Effector memory CD4-positive, alpha-beta T cell (primary cell): ENCODE measurements around the gene XRRA1.
"Not testable (repeated sequence)": the region's sequence is repeated elsewhere in the genome, so short reads cannot be mapped to it uniquely, and the experiment has no call there.

Experiments
- DNase-seq, 3 donors: peaks; one replicate each; pipeline ENCODE4 v3.0.0-alpha.2; 2020
- H3K27ac ChIP-seq: 2 replicates; pipeline ENCODE4 v1.7.0; 2013; ENCODE audit warnings: mild to moderate bottlenecking, low read length, moderate library complexity; ENCODE audit not compliant: insufficient read depth, poor library complexity, severe bottlenecking
- H3K27me3 ChIP-seq: replicated peaks from 2 replicates; pipeline ENCODE4 v1.7.0; 2013; ENCODE audit warnings: mild to moderate bottlenecking, low read length; ENCODE audit not compliant: insufficient read depth, control insufficient read depth, poor library complexity, severe bottlenecking
- H3K36me3 ChIP-seq: 2 replicates; pipeline ENCODE4 v1.7.0; 2013; ENCODE audit warnings: mild to moderate bottlenecking, low read length, moderate library complexity; ENCODE audit not compliant: control insufficient read depth, insufficient read depth
- H3K4me1 ChIP-seq: 2 replicates; pipeline ENCODE4 v1.7.0; 2013; ENCODE audit warnings: low read length, mild to moderate bottlenecking; ENCODE audit not compliant: control insufficient read depth, insufficient read depth, poor library complexity, severe bottlenecking
- H3K4me3 ChIP-seq: 2 replicates; pipeline ENCODE4 v1.7.0; 2013; ENCODE audit warnings: low read length, low read depth, mild to moderate bottlenecking; ENCODE audit not compliant: insufficient read depth, poor library complexity, severe bottlenecking
- H3K9me3 ChIP-seq: 2 replicates; pipeline ENCODE4 v1.7.0; 2013; ENCODE audit warnings: mild to moderate bottlenecking, low read length, moderate library complexity; ENCODE audit not compliant: control insufficient read depth

XRRA1 gene

GRCh38 chr11:74980634-74981033, 31.7 kb upstream of the XRRA1 start:
- no peaks in the 10 kb centered on the region for H3K4me1 ChIP-seq
- peaks cover 23% of the 10 kb centered on the region for H3K36me3 ChIP-seq
- no peak overlapping the region for H3K4me3 ChIP-seq
- no peak for DNase-seq
- no peaks in the 10 kb centered on the region for H3K27me3 ChIP-seq
- no peaks in the 10 kb centered on the region for H3K9me3 ChIP-seq
- H3K27ac ChIP-seq, result no peak overlapping the region

GRCh38 chr11:74978041-74978440, 29.1 kb upstream of the XRRA1 start:
- H3K4me3 ChIP-seq, result no peak overlapping the region
- H3K36me3 ChIP-seq, result peaks cover 35% of the 10 kb centered on the region

GRCh38 chr11:74971424-74971823, 22.5 kb upstream of the XRRA1 start:
- H3K9me3 ChIP-seq, result no peaks in the 10 kb centered on the region
- no peak overlapping the region for H3K4me3 ChIP-seq
- DNase-seq, result no peak
- peaks cover 46% of the 10 kb centered on the region for H3K36me3 ChIP-seq
- H3K27ac ChIP-seq, result no peak overlapping the region
- no peaks in the 10 kb centered on the region for H3K4me1 ChIP-seq
- no peaks in the 10 kb centered on the region for H3K27me3 ChIP-seq

More at GRCh38 chr11:74978041-74978440, 29.1 kb upstream of the XRRA1 start:
- no peaks in the 10 kb centered on the region for H3K27me3 ChIP-seq
- no peaks in the 10 kb centered on the region for H3K4me1 ChIP-seq
- no peaks in the 10 kb centered on the region for H3K9me3 ChIP-seq
- DNase-seq, result no peak
- no peak overlapping the region for H3K27ac ChIP-seq

GRCh38 chr11:74970852-74971395, 22.0 kb upstream of the XRRA1 start:
- H3K9me3 ChIP-seq, result no peaks in the 10 kb centered on the region
- H3K27ac ChIP-seq, result no peak overlapping the region
- no peak overlapping the region for H3K4me3 ChIP-seq
- no peaks in the 10 kb centered on the region for H3K4me1 ChIP-seq
- no peaks in the 10 kb centered on the region for H3K27me3 ChIP-seq
- peaks cover 41% of the 10 kb centered on the region for H3K36me3 ChIP-seq
- DNase-seq, result no peak

GRCh38 chr11:74966651-74967050, 17.8 kb upstream of the XRRA1 start:
- H3K9me3 ChIP-seq, result no peaks in the 10 kb centered on the region
- no peak overlapping the region for H3K4me3 ChIP-seq
- no peak overlapping the region for H3K27ac ChIP-seq
- DNase-seq, result no peak
- no peaks in the 10 kb centered on the region for H3K27me3 ChIP-seq
- peaks cover 28% of the 10 kb centered on the region for H3K36me3 ChIP-seq
- no peaks in the 10 kb centered on the region for H3K4me1 ChIP-seq

- H3K4me3 ChIP-seq, H3K36me3 ChIP-seq: not testable (repeated sequence)
These were observed 11.2 kb upstream of the XRRA1 start for GRCh38 chr11:74960128-74960527.

GRCh38 chr11:74957937-74958629, 9.2 kb upstream of the XRRA1 start:
- H3K4me1 ChIP-seq, result no peaks in the 10 kb centered on the region
- no peaks in the 10 kb centered on the region for H3K27me3 ChIP-seq
- no peak for DNase-seq
- H3K36me3 ChIP-seq, result no peaks in the 10 kb centered on the region
- H3K9me3 ChIP-seq, result no peaks in the 10 kb centered on the region
- no peak overlapping the region for H3K27ac ChIP-seq
- no peak overlapping the region for H3K4me3 ChIP-seq

More at GRCh38 chr11:74960128-74960527, 11.2 kb upstream of the XRRA1 start:
- not testable (repeated sequence) for H3K4me1 ChIP-seq, H3K9me3 ChIP-seq, H3K27me3 ChIP-seq, DNase-seq, H3K27ac ChIP-seq

DNA sequence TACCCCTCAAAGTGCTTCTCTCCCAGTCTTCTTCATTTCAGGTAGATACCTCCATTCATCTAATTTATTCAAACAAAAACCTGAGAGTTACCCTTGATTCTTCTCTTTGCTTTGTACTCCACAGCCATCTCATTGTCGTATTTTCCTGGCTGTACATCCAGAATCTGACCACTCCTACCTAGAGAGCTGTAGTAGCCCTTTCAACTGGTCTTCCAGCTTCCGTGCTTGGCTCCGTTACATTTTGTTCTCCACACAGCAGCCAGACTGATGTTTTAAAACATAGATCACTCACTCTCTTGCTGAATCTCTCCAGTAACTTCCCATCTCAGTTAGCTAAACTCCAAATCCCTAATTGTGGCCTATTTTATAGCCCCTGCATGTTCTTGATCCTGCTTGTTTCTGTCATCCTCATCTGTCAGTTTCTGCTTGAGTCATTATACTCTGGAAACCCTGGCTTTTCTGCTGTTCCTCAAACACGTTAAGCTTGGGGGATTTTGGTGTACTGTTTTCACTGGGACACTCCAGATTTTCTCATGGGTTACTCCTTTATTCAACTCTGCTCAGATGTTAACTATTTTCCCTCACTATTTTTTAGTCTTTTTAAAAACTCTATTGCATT, 7.6 kb upstream of the XRRA1 start:
- Histone ChIP-seq H3K27me3 (no peaks in the 10 kb centered on the region), H3K27ac (no peak overlapping the region), H3K36me3 (no peaks in the 10 kb centered on the region), H3K9me3 (no peaks in the 10 kb centered on the region), H3K4me3 (no peak overlapping the region), H3K4me1 (peaks cover 5% of the 10 kb centered on the region)
- DNase-seq, result no peak

GRCh38 chr11:74954199-74954598, 5.3 kb upstream of the XRRA1 start:
- no peaks in the 10 kb centered on the region for H3K36me3 ChIP-seq
- no peak for DNase-seq
- H3K27me3 ChIP-seq, result no peaks in the 10 kb centered on the region

GRCh38 chr11:74953451-74953850, 4.6 kb upstream of the XRRA1 start:
- Histone ChIP-seq H3K27ac (no peak overlapping the region), H3K36me3 (no peaks in the 10 kb centered on the region), H3K9me3 (no peaks in the 10 kb centered on the region), H3K4me3 (no peak overlapping the region), H3K27me3 (no peaks in the 10 kb centered on the region), H3K4me1 (peaks cover 16% of the 10 kb centered on the region)
- DNase-seq, result no peak

More at GRCh38 chr11:74954199-74954598, 5.3 kb upstream of the XRRA1 start:
- H3K4me3 ChIP-seq, result no peak overlapping the region
- H3K9me3 ChIP-seq, result no peaks in the 10 kb centered on the region
- no peak overlapping the region for H3K27ac ChIP-seq
- H3K4me1 ChIP-seq, result peaks cover 16% of the 10 kb centered on the region
